Smooth muscle cell (in vitro differentiated cells): ENCODE measurements around the gene CSRP2. TPM values are rescaled to one million over a fixed set of nuclear protein-coding genes. Genes with fewer than 3 reads are reported as not detected.

Experiments used
- DNase-seq: peaks from one replicate; lab custom pipeline; 2025; ENCODE audit not compliant: unreplicated experiment; lab: John Stamatoyannopoulos, UW
- H2AFZ ChIP-seq: fragments of 200-600 bp; sonication (generic); 2 replicates; pipeline ENCODE4 v1.6.0; 2016; ENCODE audit warnings: antibody characterized with exemption, low read depth, mild to moderate bottlenecking
- H3F3A ChIP-seq: fragments of 200-600 bp; sonication (generic); 2 replicates; pipeline ENCODE4 v1.6.0; 2017; ENCODE audit warnings: antibody characterized with exemption, low read depth
- H3K27ac ChIP-seq: fragments of 200-600 bp; sonication (generic); 2 replicates; pipeline ENCODE4 v1.5.1; 2016; ENCODE audit warnings: low read depth, mild to moderate bottlenecking
- H3K27me3 ChIP-seq: fragments of 200-600 bp; sonication (generic); 2 replicates; pipeline ENCODE4 v1.6.1; 2016; ENCODE audit warnings: low read depth, mild to moderate bottlenecking
- H3K36me3 ChIP-seq: fragments of 200-600 bp; sonication (generic); 2 replicates; pipeline ENCODE4 v1.5.1; 2016; ENCODE audit warnings: low read depth
- H3K4me1 ChIP-seq: fragments of 200-600 bp; sonication (generic); 2 replicates; pipeline ENCODE4 v1.5.1; 2016; ENCODE audit warnings: low read depth
- H3K4me2 ChIP-seq: fragments of 200-600 bp; sonication (generic); 2 replicates; pipeline ENCODE4 v1.6.0; 2016; ENCODE audit warnings: mild to moderate bottlenecking
- H3K4me3 ChIP-seq: fragments of 200-600 bp; sonication (generic); 2 replicates; pipeline ENCODE4 v1.5.1; 2016; ENCODE audit warnings: mild to moderate bottlenecking
- H3K79me2 ChIP-seq: fragments of 200-600 bp; sonication (generic); 2 replicates; pipeline ENCODE4 v1.6.0; 2016; ENCODE audit warnings: low read depth, mild to moderate bottlenecking
- H3K9ac ChIP-seq: fragments of 200-600 bp; sonication (generic); 2 replicates; pipeline ENCODE4 v1.6.0; 2016; ENCODE audit warnings: low read depth
- H3K9me3 ChIP-seq: fragments of 200-600 bp; sonication (generic); replicated peaks from 2 replicates; pipeline ENCODE4 v1.5.1; 2016; ENCODE audit warnings: low read depth
- H4K20me1 ChIP-seq: fragments of 200-600 bp; sonication (generic); 2 replicates; pipeline ENCODE4 v1.6.0; 2016; ENCODE audit warnings: low read depth
- CTCF ChIP-seq: fragments of 200-600 bp; sonication (generic); IDR thresholded peaks from 2 replicates; pipeline ENCODE4 v1.5.1; 2017; ENCODE audit warnings: borderline replicate concordance, mild to moderate bottlenecking, antibody characterized with exemption; ENCODE audit not compliant: insufficient read depth, poor library complexity, severe bottlenecking
- WGBS: methylation state at CpG from one replicate; pipeline ENCODE4 v1.1.7; 2016; ENCODE audit warnings: low lambda C conversion rate; 5-methylcytosine and 5-hydroxymethylcytosine counted together
- polyA plus RNA-seq: library from polyadenylated mRNA; unstranded; fragments of >200 nt; fragmentation: Nextera tagmentation; extraction: Ambion mirVana; gene quantifications from 2 replicates; pipeline ENCODE4 v1.2.1, GENCODE V29; 2016
- total RNA-seq: library from RNA; depleted of rRNA; stranded (reverse); fragments of >200 nt; gene quantifications from 2 replicates; pipeline ENCODE4 v1.2.3, GENCODE V29; 2014

CSRP2 gene
- total and polyA plus RNA-seq, 2 experiments from 2014 or later, result 379 to 735 TPM

- Histone ChIP-seq H3K9me3 (no peaks in the 10 kb centered on the region), H3K4me1 (no peaks in the 10 kb centered on the region), H3K36me3 (no peaks in the 10 kb centered on the region), H3K4me2 (no peak overlapping the region), H3K27ac (no peak overlapping the region), H3K4me3 (no peak overlapping the region), H3F3A (no peaks in the 10 kb centered on the region), H3K27me3 (no peaks in the 10 kb centered on the region), H2AFZ (no peak overlapping the region), H4K20me1 (peaks cover 4% of the 10 kb centered on the region), H3K9ac (no peak overlapping the region), H3K79me2 (no peaks in the 10 kb centered on the region)
- 88% methylated on average over 2 of the region's 2 CpGs for WGBS
- no peak for DNase-seq
- no peak for TF ChIP-seq CTCF
Measured at GRCh38 chr12:76847260-76847659, 31.6 kb downstream of the CSRP2 start.

GRCh38 chr12:76836633-76837032 is 42.2 kb downstream of the CSRP2 start:
- WGBS, result 63% methylated on average over 3 of the region's 3 CpGs
- no peak for DNase-seq
- Histone ChIP-seq H3K79me2 (no peaks in the 10 kb centered on the region), H2AFZ (no peak overlapping the region), H3K4me1 (no peaks in the 10 kb centered on the region), H3K9ac (no peak overlapping the region), H3K4me2 (no peak overlapping the region), H3K36me3 (peaks cover 6% of the 10 kb centered on the region), H3K9me3 (no peaks in the 10 kb centered on the region), H3K4me3 (no peak overlapping the region), H4K20me1 (no peaks in the 10 kb centered on the region), H3K27me3 (no peaks in the 10 kb centered on the region), H3K27ac (no peak overlapping the region), H3F3A (no peaks in the 10 kb centered on the region)
- no peak for TF ChIP-seq CTCF

GRCh38 chr12:76830436-76830835 is 48.4 kb downstream of the CSRP2 start:
- TF ChIP-seq CTCF, result no peak
- no peak overlapping the region for H3K4me3 ChIP-seq
- no peaks in the 10 kb centered on the region for H3K9me3 ChIP-seq
- peaks cover 2% of the 10 kb centered on the region for H4K20me1 ChIP-seq
- no peaks in the 10 kb centered on the region for H3K27me3 ChIP-seq
- peaks cover 17% of the 10 kb centered on the region for H3K36me3 ChIP-seq
- H2AFZ ChIP-seq, result no peak overlapping the region
- DNase-seq, result no peak
- no peak overlapping the region for H3K9ac ChIP-seq
- no peaks in the 10 kb centered on the region for H3K79me2 ChIP-seq
- no peaks in the 10 kb centered on the region for H3F3A ChIP-seq
- no peaks in the 10 kb centered on the region for H3K4me1 ChIP-seq
- H3K4me2 ChIP-seq, result no peak overlapping the region
- H3K27ac ChIP-seq, result no peak overlapping the region

- Histone ChIP-seq H4K20me1 (peaks cover 1% of the 10 kb centered on the region), H3K27me3 (no peaks in the 10 kb centered on the region), H3F3A (no peaks in the 10 kb centered on the region), H3K9ac (no peak overlapping the region), H3K9me3 (no peaks in the 10 kb centered on the region), H3K79me2 (no peaks in the 10 kb centered on the region), H3K27ac (no peak overlapping the region), H3K4me2 (no peak overlapping the region), H3K36me3 (no peaks in the 10 kb centered on the region), H3K4me3 (no peak overlapping the region), H3K4me1 (peaks cover 3% of the 10 kb centered on the region), H2AFZ (no peak overlapping the region)
- DNase-seq, result no peak
- 23% methylated on average over 2 of the region's 2 CpGs for WGBS
- TF ChIP-seq CTCF, result peak; percentile 54
Measured at GRCh38 chr12:76820888-76821482, 57.8 kb downstream of the CSRP2 start.
